SK-N-SH treated with all-trans-retinoic acid at 6 μM for 48 hours (cell line): ENCODE results near the gene LGR4.

ENCODE experiments used
- ATAC-seq: fragments of 200-7000 bp; cut with Tn5 transposase; 3 replicates; pipeline ENCODE4 v1.9.1; 2020; ENCODE audit warnings: mild to moderate bottlenecking, moderate library complexity
- ARNTL ChIP-seq: fragments of 450-650 bp; formaldehyde crosslinking; IDR thresholded peaks from 2 replicates; pipeline ENCODE4 v1.5.0; 2020; ENCODE audit warnings: low read depth, mild to moderate bottlenecking, moderate library complexity, borderline replicate concordance
- BACH2 ChIP-seq: fragments of 250-450 bp; sonication (Bioruptor Pico); IDR thresholded peaks from 2 replicates; pipeline ENCODE4 v1.9.0; 2021; ENCODE audit warnings: mild to moderate bottlenecking, borderline replicate concordance
- CSDC2 ChIP-seq: fragments of 250-450 bp; sonication (Bioruptor Pico); IDR thresholded peaks from 2 replicates; pipeline ENCODE4 v1.5.0; 2020; ENCODE audit warnings: mild to moderate bottlenecking, moderate library complexity
- ESRRG ChIP-seq: fragments of 250-450 bp; sonication (Bioruptor Pico); IDR thresholded peaks from 2 replicates; pipeline ENCODE4 v1.6.1; 2021; ENCODE audit warnings: mild to moderate bottlenecking
- GLIS3 ChIP-seq: fragments of 250-450 bp; sonication (Bioruptor Pico); IDR thresholded peaks from 2 replicates; pipeline ENCODE4 v1.5.0; 2020; ENCODE audit warnings: mild to moderate bottlenecking, moderate library complexity
- ISL1 ChIP-seq: fragments of 250-450 bp; sonication (Bioruptor Pico); IDR thresholded peaks from 2 replicates; pipeline ENCODE4 v2.1.2; 2022; ENCODE audit warnings: mild to moderate bottlenecking, moderate library complexity
- OSR1 ChIP-seq: fragments of 250-450 bp; sonication (Bioruptor Pico); IDR thresholded peaks from 2 replicates; pipeline ENCODE4 v1.8.0; 2022; ENCODE audit warnings: moderate library complexity, mild to moderate bottlenecking, inconsistent platforms
- PPARA ChIP-seq: fragments of 250-450 bp; sonication (Bioruptor Pico); IDR thresholded peaks from 2 replicates; pipeline ENCODE4 v1.5.0; 2020; ENCODE audit warnings: mild to moderate bottlenecking, borderline replicate concordance
- SNAI2 ChIP-seq: fragments of 250-450 bp; sonication (Bioruptor Pico); IDR thresholded peaks from 2 replicates; pipeline ENCODE4 v1.5.0; 2020; ENCODE audit warnings: mild to moderate bottlenecking, moderate library complexity
- TCF4 ChIP-seq: fragments of 250-450 bp; sonication (Bioruptor Pico); IDR thresholded peaks from 2 replicates; pipeline ENCODE4 v1.8.0; 2021; ENCODE audit warnings: mild to moderate bottlenecking, moderate library complexity, borderline replicate concordance
- TOX ChIP-seq: fragments of 250-450 bp; sonication (Bioruptor Pico); IDR thresholded peaks from 2 replicates; pipeline ENCODE4 v1.8.0; 2021; ENCODE audit warnings: mild to moderate bottlenecking, moderate library complexity, borderline replicate concordance
- ZC3H10 ChIP-seq: fragments of 250-450 bp; sonication (Bioruptor Pico); IDR thresholded peaks from 2 replicates; pipeline ENCODE4 v1.5.1; 2021; ENCODE audit warnings: mild to moderate bottlenecking, moderate library complexity
- ZFP3 ChIP-seq: fragments of 250-450 bp; sonication (Bioruptor Pico); IDR thresholded peaks from 2 replicates; pipeline ENCODE4 v1.5.0; 2020; ENCODE audit warnings: mild to moderate bottlenecking, moderate library complexity
- ZFP30 ChIP-seq: fragments of 450-650 bp; formaldehyde crosslinking; IDR thresholded peaks from 2 replicates; pipeline ENCODE4 v1.5.0; 2022; ENCODE audit warnings: mild to moderate bottlenecking, moderate library complexity
- ZNF565 ChIP-seq: fragments of 450-650 bp; formaldehyde crosslinking; conservative IDR thresholded peaks from 2 replicates; pipeline ENCODE4 v1.5.0; 2020; ENCODE audit warnings: low read depth, mild to moderate bottlenecking, moderate library complexity
- ZNF70 ChIP-seq: fragments of 450-650 bp; formaldehyde crosslinking; IDR thresholded peaks from 2 replicates; pipeline ENCODE4 v1.5.0; 2020; ENCODE audit warnings: mild to moderate bottlenecking, moderate library complexity
- ZNF8 ChIP-seq: fragments of 450-650 bp; formaldehyde crosslinking; IDR thresholded peaks from 2 replicates; pipeline ENCODE4 v1.5.0; 2020; ENCODE audit warnings: mild to moderate bottlenecking, moderate library complexity
- TF ChIP-seq, protein P1 (sequence below): fragments of 250-450 bp; sonication (Bioruptor Pico); IDR thresholded peaks from 2 replicates; pipeline ENCODE4 v1.8.0; 2021; ENCODE audit warnings: low read depth, mild to moderate bottlenecking, moderate library complexity, borderline replicate concordance
- TF ChIP-seq, protein P2 (sequence below): fragments of 250-450 bp; sonication (Bioruptor Pico); IDR thresholded peaks from 2 replicates; pipeline ENCODE4 v1.5.0; 2020; ENCODE audit warnings: mild to moderate bottlenecking, moderate library complexity
- TF ChIP-seq, protein P3 (sequence below): fragments of 250-450 bp; sonication (Bioruptor Pico); IDR thresholded peaks from 2 replicates; pipeline ENCODE4 v1.8.0; 2020; ENCODE audit warnings: mild to moderate bottlenecking, moderate library complexity, borderline replicate concordance
- TF ChIP-seq, protein P4 (sequence below): fragments of 250-450 bp; sonication (Bioruptor Pico); IDR thresholded peaks from 2 replicates; pipeline ENCODE4 v1.5.1; 2020; ENCODE audit warnings: low read depth, mild to moderate bottlenecking, moderate library complexity

The LGR4 gene

DNA sequence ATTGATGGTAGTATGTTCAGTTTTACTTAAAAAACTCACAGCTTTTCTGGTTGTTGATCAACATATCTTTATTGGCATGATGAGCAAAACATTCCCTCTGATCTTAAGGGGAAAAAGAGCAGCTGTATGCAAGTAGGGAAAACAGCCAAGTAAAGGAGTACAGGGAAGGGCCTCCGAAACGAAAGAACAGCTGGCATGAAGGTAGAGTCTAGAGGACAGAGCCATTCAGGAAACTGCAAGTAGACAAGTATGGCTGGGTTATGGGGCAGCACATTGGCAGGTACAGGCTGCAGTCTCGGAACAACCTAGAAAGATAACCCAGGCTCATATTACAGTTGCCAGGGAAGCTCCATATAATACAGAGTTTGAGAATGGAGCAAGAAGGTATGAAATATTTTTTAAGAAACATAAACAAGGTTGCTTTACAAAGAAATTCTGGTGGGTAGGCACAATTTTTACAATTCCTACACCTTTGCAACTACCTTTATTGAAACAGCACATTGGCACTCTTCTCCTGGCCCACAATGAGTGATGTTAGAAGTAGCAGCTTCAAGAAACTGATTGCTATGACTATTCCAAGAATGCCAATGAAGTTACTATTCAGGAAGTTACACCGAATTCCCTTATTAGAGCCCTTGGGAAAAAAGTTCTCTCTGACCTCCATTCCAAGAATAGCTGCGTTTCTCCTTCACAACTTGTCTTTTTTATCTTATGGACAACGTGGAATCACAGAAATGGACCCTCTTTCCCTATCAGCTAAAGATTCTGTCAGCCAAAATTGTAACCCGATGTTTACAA lies 45.2 kb downstream of the LGR4 start:
- no peak for ATAC-seq
- TF ChIP-seq, protein P1, sequence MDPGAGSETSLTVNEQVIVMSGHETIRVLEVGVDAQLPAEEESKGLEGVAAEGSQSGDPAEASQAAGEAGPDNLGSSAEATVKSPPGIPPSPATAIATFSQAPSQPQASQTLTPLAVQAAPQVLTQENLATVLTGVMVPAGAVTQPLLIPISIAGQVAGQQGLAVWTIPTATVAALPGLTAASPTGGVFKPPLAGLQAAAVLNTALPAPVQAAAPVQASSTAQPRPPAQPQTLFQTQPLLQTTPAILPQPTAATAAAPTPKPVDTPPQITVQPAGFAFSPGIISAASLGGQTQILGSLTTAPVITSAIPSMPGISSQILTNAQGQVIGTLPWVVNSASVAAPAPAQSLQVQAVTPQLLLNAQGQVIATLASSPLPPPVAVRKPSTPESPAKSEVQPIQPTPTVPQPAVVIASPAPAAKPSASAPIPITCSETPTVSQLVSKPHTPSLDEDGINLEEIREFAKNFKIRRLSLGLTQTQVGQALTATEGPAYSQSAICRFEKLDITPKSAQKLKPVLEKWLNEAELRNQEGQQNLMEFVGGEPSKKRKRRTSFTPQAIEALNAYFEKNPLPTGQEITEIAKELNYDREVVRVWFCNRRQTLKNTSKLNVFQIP (CRISPR knock-in tag): no peak
- no peak for TF ChIP-seq OSR1 (CRISPR knock-in tag)
- TF ChIP-seq ARNTL (CRISPR knock-in tag): no peak
- TF ChIP-seq GLIS3: no peak
- TF ChIP-seq, protein P2, sequence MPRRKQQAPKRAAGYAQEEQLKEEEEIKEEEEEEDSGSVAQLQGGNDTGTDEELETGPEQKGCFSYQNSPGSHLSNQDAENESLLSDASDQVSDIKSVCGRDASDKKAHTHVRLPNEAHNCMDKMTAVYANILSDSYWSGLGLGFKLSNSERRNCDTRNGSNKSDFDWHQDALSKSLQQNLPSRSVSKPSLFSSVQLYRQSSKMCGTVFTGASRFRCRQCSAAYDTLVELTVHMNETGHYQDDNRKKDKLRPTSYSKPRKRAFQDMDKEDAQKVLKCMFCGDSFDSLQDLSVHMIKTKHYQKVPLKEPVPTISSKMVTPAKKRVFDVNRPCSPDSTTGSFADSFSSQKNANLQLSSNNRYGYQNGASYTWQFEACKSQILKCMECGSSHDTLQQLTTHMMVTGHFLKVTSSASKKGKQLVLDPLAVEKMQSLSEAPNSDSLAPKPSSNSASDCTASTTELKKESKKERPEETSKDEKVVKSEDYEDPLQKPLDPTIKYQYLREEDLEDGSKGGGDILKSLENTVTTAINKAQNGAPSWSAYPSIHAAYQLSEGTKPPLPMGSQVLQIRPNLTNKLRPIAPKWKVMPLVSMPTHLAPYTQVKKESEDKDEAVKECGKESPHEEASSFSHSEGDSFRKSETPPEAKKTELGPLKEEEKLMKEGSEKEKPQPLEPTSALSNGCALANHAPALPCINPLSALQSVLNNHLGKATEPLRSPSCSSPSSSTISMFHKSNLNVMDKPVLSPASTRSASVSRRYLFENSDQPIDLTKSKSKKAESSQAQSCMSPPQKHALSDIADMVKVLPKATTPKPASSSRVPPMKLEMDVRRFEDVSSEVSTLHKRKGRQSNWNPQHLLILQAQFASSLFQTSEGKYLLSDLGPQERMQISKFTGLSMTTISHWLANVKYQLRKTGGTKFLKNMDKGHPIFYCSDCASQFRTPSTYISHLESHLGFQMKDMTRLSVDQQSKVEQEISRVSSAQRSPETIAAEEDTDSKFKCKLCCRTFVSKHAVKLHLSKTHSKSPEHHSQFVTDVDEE (CRISPR knock-in tag): no peak
- no peak for TF ChIP-seq CSDC2
- no peak for TF ChIP-seq ZNF8
- TF ChIP-seq ZNF70 (CRISPR knock-in tag): no peak
- TF ChIP-seq, protein P3, sequence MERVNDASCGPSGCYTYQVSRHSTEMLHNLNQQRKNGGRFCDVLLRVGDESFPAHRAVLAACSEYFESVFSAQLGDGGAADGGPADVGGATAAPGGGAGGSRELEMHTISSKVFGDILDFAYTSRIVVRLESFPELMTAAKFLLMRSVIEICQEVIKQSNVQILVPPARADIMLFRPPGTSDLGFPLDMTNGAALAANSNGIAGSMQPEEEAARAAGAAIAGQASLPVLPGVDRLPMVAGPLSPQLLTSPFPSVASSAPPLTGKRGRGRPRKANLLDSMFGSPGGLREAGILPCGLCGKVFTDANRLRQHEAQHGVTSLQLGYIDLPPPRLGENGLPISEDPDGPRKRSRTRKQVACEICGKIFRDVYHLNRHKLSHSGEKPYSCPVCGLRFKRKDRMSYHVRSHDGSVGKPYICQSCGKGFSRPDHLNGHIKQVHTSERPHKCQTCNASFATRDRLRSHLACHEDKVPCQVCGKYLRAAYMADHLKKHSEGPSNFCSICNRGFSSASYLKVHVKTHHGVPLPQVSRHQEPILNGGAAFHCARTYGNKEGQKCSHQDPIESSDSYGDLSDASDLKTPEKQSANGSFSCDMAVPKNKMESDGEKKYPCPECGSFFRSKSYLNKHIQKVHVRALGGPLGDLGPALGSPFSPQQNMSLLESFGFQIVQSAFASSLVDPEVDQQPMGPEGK (CRISPR knock-in tag): no peak
- TF ChIP-seq, protein P4, sequence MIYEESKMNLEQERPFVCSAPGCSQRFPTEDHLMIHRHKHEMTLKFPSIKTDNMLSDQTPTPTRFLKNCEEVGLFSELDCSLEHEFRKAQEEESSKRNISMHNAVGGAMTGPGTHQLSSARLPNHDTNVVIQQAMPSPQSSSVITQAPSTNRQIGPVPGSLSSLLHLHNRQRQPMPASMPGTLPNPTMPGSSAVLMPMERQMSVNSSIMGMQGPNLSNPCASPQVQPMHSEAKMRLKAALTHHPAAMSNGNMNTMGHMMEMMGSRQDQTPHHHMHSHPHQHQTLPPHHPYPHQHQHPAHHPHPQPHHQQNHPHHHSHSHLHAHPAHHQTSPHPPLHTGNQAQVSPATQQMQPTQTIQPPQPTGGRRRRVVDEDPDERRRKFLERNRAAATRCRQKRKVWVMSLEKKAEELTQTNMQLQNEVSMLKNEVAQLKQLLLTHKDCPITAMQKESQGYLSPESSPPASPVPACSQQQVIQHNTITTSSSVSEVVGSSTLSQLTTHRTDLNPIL: no peak
- no peak for TF ChIP-seq TCF4 (CRISPR knock-in tag)
- TF ChIP-seq PPARA (CRISPR knock-in tag): no peak
- no peak for TF ChIP-seq BACH2 (CRISPR knock-in tag)
- TF ChIP-seq ZFP3 (CRISPR knock-in tag): no peak
- no peak for TF ChIP-seq ZC3H10 (CRISPR knock-in tag)
- TF ChIP-seq ZNF565 (CRISPR knock-in tag): no peak
- no peak for TF ChIP-seq TOX (CRISPR knock-in tag)
- TF ChIP-seq SNAI2 (CRISPR knock-in tag): no peak
- TF ChIP-seq ISL1: no peak
- no peak for TF ChIP-seq ZFP30 (CRISPR knock-in tag)
- TF ChIP-seq, all 23 proteins: peak for 0

DNA sequence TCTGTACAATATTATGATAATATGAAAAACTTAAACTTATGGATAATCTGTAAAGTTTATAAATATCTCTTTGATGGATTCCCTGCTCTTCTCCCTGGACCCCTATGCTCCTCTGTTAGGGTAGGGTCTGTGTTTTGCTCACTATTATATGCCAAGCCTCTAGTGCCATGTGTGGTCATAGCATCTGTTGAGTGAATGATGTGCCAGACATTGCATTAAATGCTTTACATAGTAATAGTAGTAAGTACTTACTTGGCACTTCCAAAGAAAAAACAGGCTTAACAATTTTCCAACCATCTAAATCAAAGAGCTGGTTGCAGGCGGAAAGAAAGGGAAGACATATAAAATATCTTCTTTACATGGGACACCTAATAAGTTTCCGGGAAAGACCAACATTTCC lies 46.8 kb downstream of the LGR4 start:
- no peak for ATAC-seq
- TF ChIP-seq ESRRG (CRISPR knock-in tag): no peak
- TF ChIP-seq ZFP30 (CRISPR knock-in tag): no peak
- no peak for TF ChIP-seq OSR1 (CRISPR knock-in tag)
- TF ChIP-seq, all 23 proteins: peak for 0

DNA sequence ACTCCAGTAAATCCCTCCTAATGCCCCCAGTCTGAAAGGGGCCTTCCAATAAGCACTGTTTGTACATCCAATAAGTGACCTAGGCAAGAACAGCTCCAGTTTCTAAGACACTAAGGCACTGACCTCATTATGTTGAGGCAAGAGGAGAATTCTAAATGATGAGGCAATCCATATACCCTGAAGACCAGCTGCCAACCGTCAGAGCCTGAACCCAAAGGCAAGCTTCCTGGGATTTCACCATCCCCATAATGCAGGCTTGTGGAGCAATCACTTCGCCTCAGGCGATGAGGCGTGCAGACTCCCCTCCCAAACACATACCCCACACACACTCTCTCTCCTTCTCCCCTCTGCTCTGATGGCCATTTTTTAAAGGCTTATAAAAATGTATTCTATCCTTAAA lies 49.5 kb downstream of the LGR4 start:
- TF ChIP-seq ZNF565 (CRISPR knock-in tag) (no peak), CSDC2 (no peak), ZNF8 (no peak), ZNF70 (CRISPR knock-in tag) (no peak), ESRRG (CRISPR knock-in tag) (no peak), TOX (CRISPR knock-in tag) (no peak), BACH2 (CRISPR knock-in tag) (no peak), SNAI2 (CRISPR knock-in tag) (no peak)
- TF ChIP-seq, protein P4: no peak
- TF ChIP-seq, protein P1 (CRISPR knock-in tag): no peak
- no peak for ATAC-seq
